OCI-LY1 (cell line): ENCODE data around the gene FRMD3.

Experiments used
- H2AFZ ChIP-seq: fragments of 200-600 bp; sonication (generic), shearing (Covaris generic); 2 replicates; pipeline ENCODE4 v1.6.0; 2014; ENCODE audit warnings: antibody characterized with exemption, mild to moderate bottlenecking, low read length
- H3F3A ChIP-seq: fragments of 200-600 bp; sonication (generic), shearing (Covaris generic); 2 replicates; pipeline ENCODE4 v1.6.0; 2014; ENCODE audit warnings: mild to moderate bottlenecking, antibody characterized with exemption, low read length, moderate library complexity; ENCODE audit not compliant: insufficient read depth
- H3K27ac ChIP-seq: fragments of 200-600 bp; sonication (generic); 2 replicates; pipeline ENCODE4 v1.5.1; 2014; ENCODE audit warnings: low read length, mixed run types, mild to moderate bottlenecking, low read depth; ENCODE audit not compliant: poor library complexity, severe bottlenecking
- H3K27me3 ChIP-seq: fragments of 200-600 bp; sonication (generic); 2 replicates; pipeline ENCODE4 v1.6.0; 2014; ENCODE audit warnings: antibody characterized with exemption, mild to moderate bottlenecking, low read length, moderate library complexity; ENCODE audit not compliant: insufficient read depth
- H3K36me3 ChIP-seq: fragments of 200-600 bp; sonication (generic); 2 replicates; pipeline ENCODE4 v1.6.1; 2014; ENCODE audit warnings: mild to moderate bottlenecking, antibody characterized with exemption, low read length, moderate library complexity, mixed read lengths; ENCODE audit not compliant: insufficient read depth
- H3K4me1 ChIP-seq: fragments of 200-600 bp; sonication (generic); 2 replicates; pipeline ENCODE4 v1.5.1; 2014; ENCODE audit warnings: mild to moderate bottlenecking, low read length, moderate library complexity; ENCODE audit not compliant: insufficient read depth, severe bottlenecking
- H3K4me2 ChIP-seq: fragments of 200-600 bp; sonication (generic), shearing (Covaris generic); 2 replicates; pipeline ENCODE4 v1.6.1; 2014; ENCODE audit warnings: low read length
- H3K4me3 ChIP-seq: fragments of 200-600 bp; sonication (generic); 2 replicates; pipeline ENCODE4 v1.5.1; 2014; ENCODE audit warnings: low read length, low read depth, mild to moderate bottlenecking, mixed read lengths; ENCODE audit not compliant: poor library complexity, severe bottlenecking
- H3K79me2 ChIP-seq: fragments of 200-600 bp; shearing (Covaris generic); 2 replicates; pipeline ENCODE4 v1.6.1; 2016; ENCODE audit warnings: mixed run types, low read length, mixed read lengths; ENCODE audit not compliant: insufficient read depth
- H3K9ac ChIP-seq: fragments of 200-600 bp; sonication (generic), shearing (Covaris generic); 2 replicates; pipeline ENCODE4 v1.6.1; 2014; ENCODE audit warnings: mild to moderate bottlenecking, low read length, mixed read lengths
- H3K9me2 ChIP-seq: fragments of 200-600 bp; sonication (generic), shearing (Covaris generic); 2 replicates; pipeline ENCODE4 v1.6.1; 2014; ENCODE audit warnings: low read depth, mild to moderate bottlenecking, low read length, mixed read lengths
- H3K9me3 ChIP-seq: fragments of 200-600 bp; shearing (Covaris generic); 2 replicates; pipeline ENCODE4 v1.6.1; 2014; ENCODE audit warnings: low read length, mixed read lengths
- H4K20me1 ChIP-seq: fragments of 200-600 bp; sonication (generic), shearing (Covaris generic); 2 replicates; pipeline ENCODE4 v1.6.0; 2016; ENCODE audit warnings: mild to moderate bottlenecking, low read length; ENCODE audit not compliant: insufficient read depth
- CTCF ChIP-seq: fragments of 200-600 bp; sonication (generic), shearing (Covaris generic); IDR thresholded peaks from 2 replicates; pipeline ENCODE4 v1.5.1; 2017; ENCODE audit warnings: mild to moderate bottlenecking, antibody characterized with exemption, low read length, moderate library complexity, mixed read lengths
- EZH2 ChIP-seq: fragments of 200-600 bp; sonication (generic), shearing (Covaris generic); IDR thresholded peaks from 2 replicates; pipeline ENCODE4 v1.8.0; 2017; ENCODE audit warnings: borderline replicate concordance, mixed run types, mild to moderate bottlenecking, antibody characterized with exemption, low read length, moderate library complexity, mixed read lengths

FRMD3 gene

GRCh38 chr9:83537331-83538171 is 650 bp downstream of the FRMD3 start:
- no peak overlapping the region for H3K9ac ChIP-seq
- no peaks in the 10 kb centered on the region for H3F3A ChIP-seq
- H3K27ac ChIP-seq = no peak overlapping the region
- no peaks in the 10 kb centered on the region for H3K27me3 ChIP-seq
- H3K79me2 ChIP-seq = no peaks in the 10 kb centered on the region
- H2AFZ ChIP-seq = no peak overlapping the region
- H3K4me1 ChIP-seq = no peaks in the 10 kb centered on the region
- no peaks in the 10 kb centered on the region for H3K36me3 ChIP-seq
- H3K9me2 ChIP-seq = no peaks in the 10 kb centered on the region
- H3K4me2 ChIP-seq = no peak overlapping the region
- TF ChIP-seq CTCF (no peak), EZH2 (no peak)
- no peaks in the 10 kb centered on the region for H4K20me1 ChIP-seq
- no peaks in the 10 kb centered on the region for H3K9me3 ChIP-seq
- no peak overlapping the region for H3K4me3 ChIP-seq

GRCh38 chr9:83536332-83536731 is 1.9 kb downstream of the FRMD3 start:
- no peaks in the 10 kb centered on the region for H4K20me1 ChIP-seq
- no peak for TF ChIP-seq EZH2
- no peak for TF ChIP-seq CTCF
- H3K4me3 ChIP-seq = no peak overlapping the region
- no peaks in the 10 kb centered on the region for H3F3A ChIP-seq
- no peak overlapping the region for H3K4me2 ChIP-seq
- no peak overlapping the region for H2AFZ ChIP-seq
- no peaks in the 10 kb centered on the region for H3K79me2 ChIP-seq
- H3K4me1 ChIP-seq = no peaks in the 10 kb centered on the region
- no peaks in the 10 kb centered on the region for H3K36me3 ChIP-seq
- no peak overlapping the region for H3K27ac ChIP-seq
- no peak overlapping the region for H3K9ac ChIP-seq
- H3K9me3 ChIP-seq = no peaks in the 10 kb centered on the region
- no peaks in the 10 kb centered on the region for H3K9me2 ChIP-seq
- H3K27me3 ChIP-seq = no peaks in the 10 kb centered on the region

GRCh38 chr9:83535736-83536135 is 2.5 kb downstream of the FRMD3 start:
- no peaks in the 10 kb centered on the region for H4K20me1 ChIP-seq
- no peaks in the 10 kb centered on the region for H3K4me1 ChIP-seq
- no peak overlapping the region for H3K4me3 ChIP-seq
- H3K4me2 ChIP-seq = no peak overlapping the region
- no peaks in the 10 kb centered on the region for H3K36me3 ChIP-seq
- no peak overlapping the region for H3K9ac ChIP-seq
- no peaks in the 10 kb centered on the region for H3F3A ChIP-seq
- no peaks in the 10 kb centered on the region for H3K9me3 ChIP-seq
- no peak overlapping the region for H3K27ac ChIP-seq
- no peak for TF ChIP-seq CTCF
- TF ChIP-seq EZH2 = no peak
- H3K27me3 ChIP-seq = no peaks in the 10 kb centered on the region
- H2AFZ ChIP-seq = no peak overlapping the region
- no peaks in the 10 kb centered on the region for H3K79me2 ChIP-seq
- H3K9me2 ChIP-seq = no peaks in the 10 kb centered on the region
